Brain microvascular endothelial cell (primary cell): ENCODE data around the gene UCN2.

Experiments used
- DNase-seq: peaks from one replicate; pipeline ENCODE4 v3.0.0-alpha.2; 2020
- H3K27ac ChIP-seq: fragments of 250-450 bp; sonication (Bioruptor Pico); 2 replicates; pipeline ENCODE4 v1.5.1; 2020; ENCODE audit warnings: mild to moderate bottlenecking, moderate library complexity
- H3K27me3 ChIP-seq: fragments of 250-450 bp; sonication (Bioruptor Pico); replicated peaks from 2 replicates; pipeline ENCODE4 v1.5.1; 2020; ENCODE audit warnings: mild to moderate bottlenecking
- H3K36me3 ChIP-seq: fragments of 250-450 bp; sonication (Bioruptor Pico); replicated peaks from 2 replicates; pipeline ENCODE4 v1.5.1; 2020; ENCODE audit warnings: mild to moderate bottlenecking
- H3K4me3 ChIP-seq: 2 replicates; pipeline ENCODE4 v1.5.1; 2011; ENCODE audit warnings: low read depth, mild to moderate bottlenecking, control low read depth, low read length, moderate library complexity
- in situ Hi-C: cut with HindIII; loops from 2 replicates; pipeline ENCODE4 v1.10.0; 2017; ENCODE audit warnings: low sequenced_read_pairs, low pct_ligation_motif_present
- TF ChIP-seq, protein P1 (sequence below): IDR thresholded peaks from 2 replicates; pipeline ENCODE4 v1.5.1; 2011; ENCODE audit warnings: low read depth, mild to moderate bottlenecking, moderate library complexity, low read length, control low read depth, inconsistent platforms; ENCODE audit errors: missing control alignments

UCN2 gene

DNA sequence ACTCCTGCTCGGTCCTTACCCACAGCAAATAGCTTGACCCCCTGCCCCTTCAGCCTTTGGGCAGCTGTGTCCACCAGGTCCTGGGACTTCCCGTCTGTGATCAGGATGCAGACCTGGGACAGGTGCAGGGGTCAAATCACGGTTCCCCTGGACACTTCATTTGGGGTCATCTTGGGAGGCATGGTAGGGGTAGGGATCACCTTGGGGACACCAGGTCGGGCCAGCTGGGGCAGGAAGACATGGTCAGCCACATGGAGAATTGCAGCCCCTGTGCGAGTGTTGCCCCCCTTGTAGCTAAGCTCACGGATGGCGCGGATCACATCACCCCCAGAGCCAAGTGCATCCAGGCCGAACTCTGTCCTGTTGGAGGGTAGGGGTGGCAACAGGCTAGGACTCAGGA, 29.8 kb upstream of the UCN2 start:
- Histone ChIP-seq H3K27ac (no peak overlapping the region), H3K36me3 (peaks cover 8% of the 10 kb centered on the region), H3K27me3 (no peaks in the 10 kb centered on the region), H3K4me3 (peak overlapping the region; percentile 65)
- TF ChIP-seq, protein P1, sequence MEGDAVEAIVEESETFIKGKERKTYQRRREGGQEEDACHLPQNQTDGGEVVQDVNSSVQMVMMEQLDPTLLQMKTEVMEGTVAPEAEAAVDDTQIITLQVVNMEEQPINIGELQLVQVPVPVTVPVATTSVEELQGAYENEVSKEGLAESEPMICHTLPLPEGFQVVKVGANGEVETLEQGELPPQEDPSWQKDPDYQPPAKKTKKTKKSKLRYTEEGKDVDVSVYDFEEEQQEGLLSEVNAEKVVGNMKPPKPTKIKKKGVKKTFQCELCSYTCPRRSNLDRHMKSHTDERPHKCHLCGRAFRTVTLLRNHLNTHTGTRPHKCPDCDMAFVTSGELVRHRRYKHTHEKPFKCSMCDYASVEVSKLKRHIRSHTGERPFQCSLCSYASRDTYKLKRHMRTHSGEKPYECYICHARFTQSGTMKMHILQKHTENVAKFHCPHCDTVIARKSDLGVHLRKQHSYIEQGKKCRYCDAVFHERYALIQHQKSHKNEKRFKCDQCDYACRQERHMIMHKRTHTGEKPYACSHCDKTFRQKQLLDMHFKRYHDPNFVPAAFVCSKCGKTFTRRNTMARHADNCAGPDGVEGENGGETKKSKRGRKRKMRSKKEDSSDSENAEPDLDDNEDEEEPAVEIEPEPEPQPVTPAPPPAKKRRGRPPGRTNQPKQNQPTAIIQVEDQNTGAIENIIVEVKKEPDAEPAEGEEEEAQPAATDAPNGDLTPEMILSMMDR, result no peak
- no peak for DNase-seq
- in situ Hi-C loops, result no loop called here

GRCh38 chr3:48592519-48593087, 29.0 kb upstream of the UCN2 start:
- in situ Hi-C loops, result no loop called here
- TF ChIP-seq, protein P1, result no peak
- H3K4me3 ChIP-seq, result peak overlapping the region; percentile 33
- DNase-seq, result no peak
- peaks cover 5% of the 10 kb centered on the region for H3K36me3 ChIP-seq
- no peak overlapping the region for H3K27ac ChIP-seq
- no peaks in the 10 kb centered on the region for H3K27me3 ChIP-seq

- no peak overlapping the region for H3K27ac ChIP-seq
- no peaks in the 10 kb centered on the region for H3K27me3 ChIP-seq
- H3K4me3 ChIP-seq, result no peak overlapping the region
- TF ChIP-seq, protein P1, result no peak
- no peaks in the 10 kb centered on the region for H3K36me3 ChIP-seq
- no peak for DNase-seq
- in situ Hi-C loops, result no loop called here
Observed at GRCh38 chr3:48591886-48592518, 28.4 kb upstream of the UCN2 start.

DNA sequence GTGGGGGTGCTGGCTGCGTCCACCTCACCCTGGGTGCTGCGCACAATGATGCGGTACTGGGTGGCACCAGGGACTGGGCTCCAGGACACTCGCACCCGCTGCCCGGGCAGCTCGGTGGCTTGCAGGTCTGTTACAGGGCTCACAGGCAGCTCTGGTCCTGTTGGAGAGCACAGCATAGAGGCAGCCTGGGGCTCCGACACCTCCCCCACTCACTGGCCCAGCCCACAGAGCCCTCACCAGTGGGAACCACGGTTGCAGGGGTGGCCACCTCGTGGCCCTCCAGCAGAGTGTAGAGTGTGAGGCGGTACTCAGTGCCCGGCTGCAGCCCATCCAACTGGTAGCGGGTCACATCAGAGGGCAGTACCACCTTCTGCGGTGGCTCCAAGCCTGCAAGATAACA, 27.9 kb upstream of the UCN2 start:
- TF ChIP-seq, protein P1, result no peak
- H3K36me3 ChIP-seq, result no peaks in the 10 kb centered on the region
- in situ Hi-C loops, result no loop called here
- no peak overlapping the region for H3K4me3 ChIP-seq
- no peak for DNase-seq
- no peak overlapping the region for H3K27ac ChIP-seq
- no peaks in the 10 kb centered on the region for H3K27me3 ChIP-seq

- in situ Hi-C loops, result no loop called here
- no peak overlapping the region for H3K27ac ChIP-seq
- H3K27me3 ChIP-seq, result no peaks in the 10 kb centered on the region
Observed at GRCh38 chr3:48588230-48588629, 24.6 kb upstream of the UCN2 start.

More at GRCh38 chr3:48588230-48588629, 24.6 kb upstream of the UCN2 start:
- TF ChIP-seq, protein P1, result no peak
- DNase-seq, result no peak
- Histone ChIP-seq H3K4me3 (no peak overlapping the region), H3K36me3 (no peaks in the 10 kb centered on the region)
